Hematopoietic multipotent progenitor cell treated with erythropoietin and hydrocortisone succinate and interleukin-3 and kit ligand, for 4 days (in vitro differentiated cells): Measurements from ENCODE around the gene AFF3.

Source experiments
- DNase-seq: peaks from one replicate; pipeline ENCODE4 v3.0.0-alpha.2; 2015

AFF3 gene

DNA sequence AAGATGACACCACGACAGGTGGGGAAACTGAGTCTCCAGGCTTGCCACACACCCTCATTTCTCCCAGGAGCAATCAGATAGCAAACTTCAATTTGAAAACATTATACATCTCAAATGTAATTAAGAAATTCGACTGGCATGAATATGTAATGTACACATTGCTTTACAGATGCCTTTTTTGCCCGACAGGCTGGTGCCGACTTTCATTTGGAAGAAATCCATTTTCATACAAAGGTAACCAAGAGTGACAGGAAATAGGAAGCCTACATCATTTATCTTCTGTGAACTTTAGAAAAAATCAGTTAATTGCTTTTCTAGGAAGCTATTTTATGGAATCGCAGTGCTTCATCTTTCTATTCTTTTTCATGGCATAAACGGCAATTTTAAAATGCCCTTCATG, 140.3 kb downstream of the AFF3 start:
- DNase-seq, result no peak

GRCh38 chr2:100000915-100001707, 141.3 kb downstream of the AFF3 start:
- no peak for DNase-seq

DNA sequence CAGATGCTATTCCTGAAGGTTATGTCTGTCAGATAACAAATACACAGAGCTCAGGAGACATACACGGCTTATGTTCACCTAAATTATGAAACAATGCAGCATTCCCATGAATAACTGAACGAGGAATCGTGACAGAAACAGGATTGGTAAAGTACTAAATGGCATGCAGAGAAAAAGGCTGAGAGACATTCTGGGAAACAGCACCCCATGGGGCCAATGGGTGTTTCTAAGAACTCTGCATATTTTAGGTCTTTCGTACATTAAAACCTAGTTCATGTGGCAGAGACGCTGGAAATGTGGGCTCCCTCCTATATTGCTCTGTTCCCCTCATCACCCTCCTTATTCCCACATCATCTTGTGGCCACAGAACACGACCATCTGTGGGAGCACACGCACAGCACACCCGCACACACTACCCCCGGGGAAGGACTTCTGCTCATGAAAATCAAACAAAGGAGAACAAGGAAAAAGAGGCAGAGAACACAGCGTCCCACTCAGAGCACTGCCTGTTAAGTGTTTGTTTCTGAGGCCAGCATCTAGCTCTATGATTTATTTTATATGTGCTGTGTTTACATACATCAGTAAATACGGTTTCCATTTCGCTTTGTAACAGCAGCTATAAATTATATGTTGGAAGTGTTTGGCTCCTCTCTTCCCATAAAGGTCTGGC, 143.6 kb downstream of the AFF3 start:
- DNase-seq, result no peak

GRCh38 chr2:99989905-99990304, 152.5 kb downstream of the AFF3 start:
- no peak for DNase-seq

- no peak for DNase-seq
Measured at GRCh38 chr2:99988599-99988998, 153.8 kb downstream of the AFF3 start.

GRCh38 chr2:99987160-99987559, 155.2 kb downstream of the AFF3 start:
- no peak for DNase-seq

GRCh38 chr2:99984799-99985515, 157.4 kb downstream of the AFF3 start:
- no peak for DNase-seq

DNA sequence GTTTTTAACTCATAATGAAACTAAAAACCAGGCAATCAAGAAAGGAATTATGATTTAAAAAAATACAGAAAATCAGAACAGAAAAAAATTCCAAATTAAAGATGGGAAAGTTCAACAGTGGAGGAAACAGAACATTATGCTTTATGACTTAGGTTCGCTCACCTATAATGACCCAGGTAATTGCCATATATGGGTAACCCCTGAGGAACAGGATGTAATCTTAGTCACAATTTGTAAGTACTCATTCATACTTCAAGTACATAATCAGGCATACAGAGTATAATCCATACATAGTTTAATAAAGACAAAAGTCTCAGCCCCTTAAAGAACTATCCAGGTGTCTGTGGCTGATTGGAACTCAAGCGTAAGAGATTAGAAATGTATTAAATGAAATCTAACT, 159.6 kb downstream of the AFF3 start:
- DNase-seq, result no peak

- DNase-seq, result no peak
Measured at GRCh38 chr2:99981840-99982239, 160.6 kb downstream of the AFF3 start.

DNA sequence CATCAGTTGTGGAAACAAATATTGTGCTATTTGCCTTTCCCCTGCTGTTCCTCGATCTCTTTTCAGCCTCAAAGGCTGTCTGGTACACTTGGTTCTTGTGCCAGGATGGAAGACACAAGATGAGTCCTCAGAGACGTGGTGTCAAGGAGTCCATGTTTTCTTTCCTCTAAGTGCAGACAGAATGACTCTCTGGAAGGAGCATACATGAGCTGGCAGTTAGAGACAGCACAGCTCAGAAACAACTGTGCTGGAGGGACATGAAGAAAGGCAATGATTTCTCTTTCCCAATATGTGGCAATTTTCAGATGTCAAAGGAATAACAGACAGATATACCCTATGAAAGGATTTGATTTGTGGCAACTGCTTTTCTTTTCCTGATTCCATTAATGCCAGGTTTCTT, 162.2 kb downstream of the AFF3 start:
- DNase-seq, result no peak

GRCh38 chr2:99977966-99978365, 164.4 kb downstream of the AFF3 start:
- DNase-seq, result no peak

DNA sequence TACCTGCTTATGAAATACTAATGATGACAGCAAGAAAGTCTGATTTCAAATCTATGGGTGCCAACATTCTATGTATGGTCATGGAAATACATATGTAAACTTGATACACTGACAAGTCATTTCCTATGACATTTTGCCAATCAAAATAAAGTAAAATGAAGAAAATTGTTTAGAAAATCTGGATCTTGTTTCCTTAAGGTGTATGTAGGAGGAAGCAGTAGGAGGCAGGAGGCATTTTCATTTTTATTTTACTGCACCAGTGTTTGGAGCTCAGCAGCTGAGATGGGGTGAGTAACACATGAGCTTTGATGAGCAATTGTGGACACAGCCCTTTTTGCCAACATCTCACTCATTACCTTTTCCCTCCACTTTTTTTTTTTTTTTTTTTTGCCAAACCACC, 167.0 kb downstream of the AFF3 start:
- DNase-seq, result no peak

GRCh38 chr2:99974682-99975375, 167.6 kb downstream of the AFF3 start:
- DNase-seq, result no peak

DNA sequence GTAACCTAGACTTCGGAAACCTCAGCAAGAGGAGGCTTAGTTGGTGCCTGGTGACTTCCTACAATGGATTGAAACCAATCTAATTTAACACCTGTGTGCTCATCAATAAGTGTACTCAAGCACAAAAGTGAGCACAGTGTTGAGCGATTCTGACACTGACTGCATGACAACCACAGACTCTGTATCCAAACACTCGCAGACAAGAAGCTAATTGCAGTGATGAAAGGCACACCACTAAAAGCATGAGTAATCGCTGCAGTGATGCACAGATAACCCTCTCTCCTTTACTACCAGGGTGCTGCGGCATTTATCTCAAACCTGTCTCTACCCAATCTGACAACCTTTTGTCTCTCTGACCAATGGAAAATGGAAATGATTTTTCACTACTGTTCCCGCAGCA, 168.1 kb downstream of the AFF3 start:
- peak; percentile 13 for DNase-seq

- no peak for DNase-seq
Measured at GRCh38 chr2:99971326-99971900, 171.0 kb downstream of the AFF3 start.

DNA sequence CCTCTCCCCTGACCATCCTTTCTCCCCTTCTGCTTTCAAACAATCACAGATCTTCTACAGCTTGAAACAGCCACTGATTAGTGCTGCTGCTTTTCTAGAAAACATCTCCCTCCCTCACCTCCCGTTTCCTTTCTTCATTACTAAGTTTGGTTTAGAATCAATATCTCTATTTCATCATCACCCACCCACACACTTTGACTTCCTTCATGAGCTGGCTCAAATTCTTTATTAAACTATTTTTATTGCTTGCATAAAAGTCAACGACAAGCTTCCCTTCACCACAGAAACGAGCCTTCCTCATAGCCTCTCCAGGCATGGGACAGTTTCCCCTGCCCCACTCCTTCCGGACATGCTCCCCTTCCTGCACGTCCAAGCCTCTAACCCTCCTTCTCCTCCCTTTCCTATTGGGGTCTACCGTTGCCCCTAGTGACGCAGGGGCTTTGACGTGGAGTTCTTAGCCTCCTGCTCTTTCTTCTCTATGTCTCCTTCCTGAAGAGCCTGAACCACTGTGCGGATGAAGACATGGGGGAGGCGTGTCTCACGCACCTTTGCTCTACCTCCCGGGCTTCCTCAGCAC, 172.0 kb downstream of the AFF3 start:
- DNase-seq, result no peak

GRCh38 chr2:99961196-99961913, 181.0 kb downstream of the AFF3 start:
- no peak for DNase-seq

- DNase-seq, result no peak
Measured at GRCh38 chr2:99960790-99961189, 181.6 kb downstream of the AFF3 start.

DNA sequence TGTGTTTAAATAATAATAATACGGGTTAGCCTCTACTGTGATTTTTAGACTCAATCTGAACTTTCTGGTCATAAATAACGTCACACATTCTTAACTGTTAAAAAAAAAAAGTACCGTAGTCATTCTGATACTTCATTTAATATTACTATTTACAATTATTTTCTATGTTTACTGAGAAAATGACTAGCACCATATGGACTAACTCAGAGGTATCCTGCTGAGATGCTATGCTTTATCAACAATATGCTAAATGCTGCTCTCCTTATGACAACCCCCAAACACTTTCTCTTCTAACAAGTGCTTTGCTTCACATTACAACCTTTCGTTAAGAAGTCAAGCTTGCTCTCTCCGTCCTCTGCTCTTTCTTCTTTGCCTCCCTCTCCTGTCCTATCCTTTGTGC, 182.1 kb downstream of the AFF3 start:
- no peak for DNase-seq

GRCh38 chr2:99959261-99960014, 183.0 kb downstream of the AFF3 start:
- DNase-seq, result no peak
